BJ (cell line): ENCODE measurements around the gene PPRC1. TPM values are rescaled to one million over a fixed set of nuclear protein-coding genes. Genes with fewer than 3 reads are reported as not detected.

Experiments used
- CTCF ChIA-PET: fragments of 350-600 bp; formaldehyde crosslinking; extraction: SDS; loops from one replicate; lab custom pipeline; 2021; ENCODE audit warnings: antibody characterized with exemption, inconsistent platforms; lab: Yijun Ruan, JAX
- POLR2A ChIA-PET: fragments of 300-600 bp; sonication (Branson Sonifier 250); formaldehyde crosslinking; extraction: SDS; loops from one replicate; lab custom pipeline; 2021; ENCODE audit warnings: antibody characterized with exemption; lab: Charles Lee
- DNase-seq: peaks from one replicate; pipeline ENCODE4 v3.0.0-alpha.2; 2011; ENCODE audit warnings: low read depth
- H3K27me3 ChIP-seq: 2 replicates; pipeline ENCODE4 v1.6.0; 2011; ENCODE audit warnings: low read length; ENCODE audit not compliant: control insufficient read depth, insufficient read depth
- H3K36me3 ChIP-seq: 2 replicates; pipeline ENCODE4 v1.5.1; 2011; ENCODE audit warnings: low read length; ENCODE audit not compliant: control insufficient read depth, insufficient read depth
- H3K4me3 ChIP-seq: 2 replicates; pipeline ENCODE4 v1.5.1; 2011; ENCODE audit warnings: low read depth, mild to moderate bottlenecking, control low read depth, low read length
- polyA plus RNA-seq: library from polyadenylated mRNA; depleted of rRNA; stranded (reverse); fragments of >200 nt; gene quantifications from 2 replicates; pipeline ENCODE4 v1.2.3, GENCODE V29; 2011
- TF ChIP-seq, protein P1 (sequence below): IDR thresholded peaks from 2 replicates; pipeline ENCODE4 v1.5.1; 2011; ENCODE audit warnings: low read depth, mild to moderate bottlenecking, control low read depth, inconsistent platforms, low read length, moderate library complexity; ENCODE audit not compliant: insufficient read depth

The PPRC1 gene
- polyA plus RNA-seq, 1 experiment = 17.3 TPM

DNA sequence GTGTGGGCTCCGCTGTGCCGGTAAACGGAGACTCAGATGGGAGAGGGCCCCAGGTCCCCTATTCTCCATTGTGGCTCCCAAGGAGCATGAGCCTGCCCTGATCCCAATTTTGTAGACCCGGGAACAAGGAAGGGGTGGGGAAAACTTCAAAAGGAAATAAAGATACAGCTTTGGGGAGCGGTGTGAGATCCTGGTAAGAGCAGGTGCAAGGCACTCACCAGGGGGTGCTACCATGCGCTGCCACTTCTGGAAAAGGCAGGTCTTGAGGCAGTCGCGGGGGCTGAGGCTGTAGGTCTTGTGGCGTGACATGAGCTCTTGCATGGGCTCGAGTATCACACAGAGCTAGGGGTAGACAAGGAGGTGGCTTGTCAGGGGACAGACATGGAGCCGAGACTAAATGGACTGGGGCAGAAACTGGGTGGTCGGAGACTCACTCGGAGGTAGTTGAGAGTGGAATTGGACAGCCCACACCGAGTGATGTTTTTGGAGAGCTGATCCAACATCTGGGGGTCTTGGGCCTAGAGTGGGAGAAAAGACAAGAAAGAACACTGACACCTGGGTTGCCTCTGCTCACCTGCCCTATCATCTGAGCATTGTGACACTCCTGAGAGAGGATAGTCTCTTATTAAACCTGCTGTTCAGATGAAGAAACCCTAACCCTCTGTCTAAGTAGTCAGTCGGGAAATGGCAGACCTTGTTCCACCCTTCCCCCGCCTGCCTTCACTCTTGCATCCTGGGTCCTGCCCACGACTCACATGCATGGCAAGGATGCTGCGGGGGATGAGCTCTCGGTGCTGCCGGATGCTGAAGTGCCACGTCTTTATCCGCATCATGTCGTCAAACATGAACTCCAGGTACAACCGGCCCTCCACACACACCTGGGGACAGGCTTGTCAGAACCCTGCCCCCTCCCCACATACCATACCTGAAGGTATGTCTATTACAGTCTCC is 23.4 kb upstream of the PPRC1 start:
- H3K27me3 ChIP-seq = no peaks in the 10 kb centered on the region
- no peak for DNase-seq
- ChIA-PET POLR2A (no interaction called here), CTCF (no interaction called here)
- TF ChIP-seq, protein P1, sequence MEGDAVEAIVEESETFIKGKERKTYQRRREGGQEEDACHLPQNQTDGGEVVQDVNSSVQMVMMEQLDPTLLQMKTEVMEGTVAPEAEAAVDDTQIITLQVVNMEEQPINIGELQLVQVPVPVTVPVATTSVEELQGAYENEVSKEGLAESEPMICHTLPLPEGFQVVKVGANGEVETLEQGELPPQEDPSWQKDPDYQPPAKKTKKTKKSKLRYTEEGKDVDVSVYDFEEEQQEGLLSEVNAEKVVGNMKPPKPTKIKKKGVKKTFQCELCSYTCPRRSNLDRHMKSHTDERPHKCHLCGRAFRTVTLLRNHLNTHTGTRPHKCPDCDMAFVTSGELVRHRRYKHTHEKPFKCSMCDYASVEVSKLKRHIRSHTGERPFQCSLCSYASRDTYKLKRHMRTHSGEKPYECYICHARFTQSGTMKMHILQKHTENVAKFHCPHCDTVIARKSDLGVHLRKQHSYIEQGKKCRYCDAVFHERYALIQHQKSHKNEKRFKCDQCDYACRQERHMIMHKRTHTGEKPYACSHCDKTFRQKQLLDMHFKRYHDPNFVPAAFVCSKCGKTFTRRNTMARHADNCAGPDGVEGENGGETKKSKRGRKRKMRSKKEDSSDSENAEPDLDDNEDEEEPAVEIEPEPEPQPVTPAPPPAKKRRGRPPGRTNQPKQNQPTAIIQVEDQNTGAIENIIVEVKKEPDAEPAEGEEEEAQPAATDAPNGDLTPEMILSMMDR = no peak
- H3K36me3 ChIP-seq = peaks cover 53% of the 10 kb centered on the region
- no peak overlapping the region for H3K4me3 ChIP-seq

- TF ChIP-seq, protein P1 = no peak
- DNase-seq = no peak
- H3K36me3 ChIP-seq = peaks cover 46% of the 10 kb centered on the region
- ChIA-PET CTCF (interaction anchor here (1.2 to 2.2 kb wide), 2 partner anchors 8 to 11 kb away, joined by 4 to 6 read pairs; no protein-coding TSS in a partner anchor), POLR2A (no interaction called here)
- H3K4me3 ChIP-seq = no peak overlapping the region
- H3K27me3 ChIP-seq = no peaks in the 10 kb centered on the region
Measured at GRCh38 chr10:102111276-102111675, 21.6 kb upstream of the PPRC1 start.

GRCh38 chr10:102112210-102112817 is 20.5 kb upstream of the PPRC1 start:
- Histone ChIP-seq H3K36me3 (peaks cover 38% of the 10 kb centered on the region), H3K27me3 (no peaks in the 10 kb centered on the region), H3K4me3 (no peak overlapping the region)
- TF ChIP-seq, protein P1 = peak; percentile 23; the same call in 1 of the 2 replicates
- ChIA-PET CTCF (interaction anchor here (1.2 to 2.2 kb wide), 2 partner anchors 10 to 12 kb away, joined by 4 to 6 read pairs; no protein-coding TSS in a partner anchor), POLR2A (no interaction called here)
- no peak for DNase-seq

DNA sequence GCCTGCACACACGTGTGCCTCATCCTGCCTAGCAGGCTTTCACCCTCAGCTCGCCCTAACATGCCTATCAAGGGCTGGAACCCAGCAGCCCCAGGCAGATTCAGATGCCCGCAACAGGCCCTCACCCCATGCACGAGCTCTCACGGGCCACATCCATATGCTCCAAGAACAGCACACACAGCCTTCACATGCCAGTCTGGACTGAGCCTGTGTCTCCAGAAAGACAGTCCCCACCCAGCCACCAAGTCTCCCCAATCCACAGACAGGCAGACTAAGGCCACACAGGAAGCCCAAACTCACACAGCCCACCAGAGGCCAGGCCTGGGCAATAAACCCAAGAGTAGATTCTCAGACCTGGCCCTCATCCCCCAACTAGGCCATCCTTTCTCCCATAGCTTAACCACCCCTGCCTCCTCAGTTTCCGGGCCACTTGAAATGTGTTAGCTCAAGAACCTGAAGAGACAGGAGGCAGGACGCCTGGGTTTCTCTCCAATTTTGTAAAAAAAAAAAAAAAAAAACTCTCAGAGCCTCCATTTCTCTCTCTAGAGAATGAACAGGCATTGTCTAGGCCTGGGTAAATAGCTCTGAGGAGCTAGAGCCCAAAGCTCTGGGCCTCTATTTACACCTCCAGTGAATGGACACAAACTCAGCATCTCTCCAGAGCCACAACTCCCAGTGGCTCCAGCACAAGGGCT is 19.4 kb upstream of the PPRC1 start:
- CTCF ChIA-PET = interaction anchor here (0.6 to 2.2 kb wide), 5 partner anchors 10 to 40 kb away, joined by 3 to 7 read pairs (median 4); no protein-coding TSS in a partner anchor
- TF ChIP-seq, protein P1 = no peak
- Histone ChIP-seq H3K36me3 (peaks cover 29% of the 10 kb centered on the region), H3K27me3 (no peaks in the 10 kb centered on the region), H3K4me3 (peak overlapping the region; percentile 73)
- DNase-seq = no peak
- POLR2A ChIA-PET = interaction anchor here (0.6 kb wide), 3 partner anchors 175 to 601 kb away, joined by 3 to 23 read pairs (median 3); partner anchors contain the start of gene SFXN2
